Esophagus muscularis mucosa (tissue), 3 donors: ENCODE measurements around the gene TRIM27.
"Not testable (repeated sequence)": the region's sequence is repeated elsewhere in the genome, so short reads cannot be mapped to it uniquely, and the experiment has no call there.

Source experiments
- POLR2A ChIP-seq: fragments of 450-650 bp; IDR thresholded peaks from one replicate; pipeline ENCODE4 v1.6.1; 2017; ENCODE audit warnings: antibody characterized with exemption, moderate library complexity, mild to moderate bottlenecking, low read depth
- POLR2AphosphoS5 ChIP-seq, 2 donors: sonication (generic); formaldehyde crosslinking; IDR thresholded peaks; one replicate each; pipeline ENCODE4 v1.6.1; 2017; ENCODE audit warnings: antibody characterized with exemption in 2 of 2
- TF ChIP-seq, protein P1 (sequence below), 3 experiments: fragments of 200-600 bp in 2 of 3; fragments of 450-650 bp in 1 of 3; sonication (generic) in 2 of 3; IDR thresholded peaks; one replicate each; pipeline ENCODE4 v1.5.1; 2017 to 2019; ENCODE audit warnings: antibody characterized with exemption in 3 of 3, mild to moderate bottlenecking in 2 of 3, moderate library complexity in 1 of 3

DNA sequence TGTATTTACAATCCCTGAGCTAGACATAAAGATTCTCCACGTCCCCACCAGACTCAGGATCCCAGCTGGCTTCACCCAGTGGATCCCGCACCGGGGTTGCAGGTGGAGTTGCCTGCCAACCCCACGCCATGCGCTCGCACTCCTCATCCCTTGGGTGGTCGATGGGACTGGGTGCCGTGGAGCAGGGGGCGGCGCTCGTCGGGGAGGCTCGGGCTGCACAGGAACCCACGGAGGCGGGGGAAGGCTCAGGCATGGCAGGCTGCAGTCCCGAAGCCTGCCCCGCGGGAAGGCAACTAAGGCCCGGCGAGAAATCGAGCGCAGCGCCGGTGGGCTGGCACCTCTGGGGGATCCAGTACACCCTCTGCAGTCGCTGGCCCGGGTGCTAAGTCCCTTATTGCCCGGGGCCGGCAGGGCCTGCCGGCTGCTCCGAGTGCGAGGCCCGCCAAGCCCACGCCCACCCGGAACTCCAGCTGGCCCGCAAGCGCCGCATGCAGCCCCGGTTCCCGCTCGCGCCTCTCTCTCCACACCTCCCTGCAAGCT lies 25.9 kb upstream of the TRIM27 start:
- TF ChIP-seq, protein P1, sequence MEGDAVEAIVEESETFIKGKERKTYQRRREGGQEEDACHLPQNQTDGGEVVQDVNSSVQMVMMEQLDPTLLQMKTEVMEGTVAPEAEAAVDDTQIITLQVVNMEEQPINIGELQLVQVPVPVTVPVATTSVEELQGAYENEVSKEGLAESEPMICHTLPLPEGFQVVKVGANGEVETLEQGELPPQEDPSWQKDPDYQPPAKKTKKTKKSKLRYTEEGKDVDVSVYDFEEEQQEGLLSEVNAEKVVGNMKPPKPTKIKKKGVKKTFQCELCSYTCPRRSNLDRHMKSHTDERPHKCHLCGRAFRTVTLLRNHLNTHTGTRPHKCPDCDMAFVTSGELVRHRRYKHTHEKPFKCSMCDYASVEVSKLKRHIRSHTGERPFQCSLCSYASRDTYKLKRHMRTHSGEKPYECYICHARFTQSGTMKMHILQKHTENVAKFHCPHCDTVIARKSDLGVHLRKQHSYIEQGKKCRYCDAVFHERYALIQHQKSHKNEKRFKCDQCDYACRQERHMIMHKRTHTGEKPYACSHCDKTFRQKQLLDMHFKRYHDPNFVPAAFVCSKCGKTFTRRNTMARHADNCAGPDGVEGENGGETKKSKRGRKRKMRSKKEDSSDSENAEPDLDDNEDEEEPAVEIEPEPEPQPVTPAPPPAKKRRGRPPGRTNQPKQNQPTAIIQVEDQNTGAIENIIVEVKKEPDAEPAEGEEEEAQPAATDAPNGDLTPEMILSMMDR (IDR thresholded peaks at IDR 0.05), result not testable (repeated sequence)
- not testable (repeated sequence) for TF ChIP-seq POLR2A; POLR2AphosphoS5 (IDR thresholded peaks at IDR 0.05)
